Left ventricle myocardium inferior (tissue), 1 donor: ENCODE results near the gene KRR1. TPM values are rescaled to one million over a fixed set of nuclear protein-coding genes. Genes with fewer than 3 reads are reported as not detected.
"Not testable (repeated sequence)": the region's sequence is repeated elsewhere in the genome, so short reads cannot be mapped to it uniquely, and the experiment has no call there.

ENCODE experiments used
- DNase-seq: peaks from one replicate; pipeline ENCODE4 v3.0.0-alpha.2; 2020
- H3K27ac ChIP-seq: fragments of 200-600 bp; replicated peaks from 2 replicates; pipeline ENCODE4 v1.8.0; 2021
- H3K27me3 ChIP-seq: fragments of 200-600 bp; 2 replicates; pipeline ENCODE4 v1.8.0; 2021; ENCODE audit warnings: low read depth
- H3K36me3 ChIP-seq: fragments of 200-600 bp; 2 replicates; pipeline ENCODE4 v1.8.0; 2021
- H3K4me1 ChIP-seq: fragments of 200-600 bp; 2 replicates; pipeline ENCODE4 v1.8.0; 2021
- H3K4me3 ChIP-seq: fragments of 200-600 bp; 2 replicates; pipeline ENCODE4 v1.8.0; 2021; ENCODE audit warnings: mild to moderate bottlenecking, moderate library complexity
- H3K9me3 ChIP-seq: fragments of 200-600 bp; replicated peaks from 2 replicates; pipeline ENCODE4 v1.8.0; 2021
- intact Hi-C: fragments of 100-400 bp; cut with micrococcal nuclease; formaldehyde crosslinking; loops from one replicate; pipeline ENCODE4 v1.11.0; 2022
- total RNA-seq: library from RNA; stranded (reverse); fragmentation: NEBNext Ultra II Directional; extraction: Animal tissue kit (Norgen Biotek cat#: 25700); gene quantifications from one replicate; pipeline ENCODE4 v1.2.1, GENCODE V29; 2021
- TF ChIP-seq, protein P1 (sequence below): fragments of 200-600 bp; IDR thresholded peaks from 2 replicates; pipeline ENCODE4 v1.8.0; 2021; ENCODE audit warnings: antibody characterized with exemption, mild to moderate bottlenecking, borderline replicate concordance
- donor health status: DM: no; HTN: yes; CAD: no; lungs with severe emphysema.

The KRR1 gene
- total RNA-seq, 1 donor from 2014 or later, result 32.7 TPM

- TF ChIP-seq, protein P1, sequence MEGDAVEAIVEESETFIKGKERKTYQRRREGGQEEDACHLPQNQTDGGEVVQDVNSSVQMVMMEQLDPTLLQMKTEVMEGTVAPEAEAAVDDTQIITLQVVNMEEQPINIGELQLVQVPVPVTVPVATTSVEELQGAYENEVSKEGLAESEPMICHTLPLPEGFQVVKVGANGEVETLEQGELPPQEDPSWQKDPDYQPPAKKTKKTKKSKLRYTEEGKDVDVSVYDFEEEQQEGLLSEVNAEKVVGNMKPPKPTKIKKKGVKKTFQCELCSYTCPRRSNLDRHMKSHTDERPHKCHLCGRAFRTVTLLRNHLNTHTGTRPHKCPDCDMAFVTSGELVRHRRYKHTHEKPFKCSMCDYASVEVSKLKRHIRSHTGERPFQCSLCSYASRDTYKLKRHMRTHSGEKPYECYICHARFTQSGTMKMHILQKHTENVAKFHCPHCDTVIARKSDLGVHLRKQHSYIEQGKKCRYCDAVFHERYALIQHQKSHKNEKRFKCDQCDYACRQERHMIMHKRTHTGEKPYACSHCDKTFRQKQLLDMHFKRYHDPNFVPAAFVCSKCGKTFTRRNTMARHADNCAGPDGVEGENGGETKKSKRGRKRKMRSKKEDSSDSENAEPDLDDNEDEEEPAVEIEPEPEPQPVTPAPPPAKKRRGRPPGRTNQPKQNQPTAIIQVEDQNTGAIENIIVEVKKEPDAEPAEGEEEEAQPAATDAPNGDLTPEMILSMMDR, result no peak
- Histone ChIP-seq H3K27me3 (no peaks in the 10 kb centered on the region), H3K36me3 (no peaks in the 10 kb centered on the region), H3K4me3 (no peak overlapping the region), H3K27ac (no peak overlapping the region), H3K4me1 (no peaks in the 10 kb centered on the region), H3K9me3 (no peaks in the 10 kb centered on the region)
- intact Hi-C loops, result no loop called here
- no peak for DNase-seq
Observed at GRCh38 chr12:75489187-75489586, 22.2 kb downstream of the KRR1 start.

DNA sequence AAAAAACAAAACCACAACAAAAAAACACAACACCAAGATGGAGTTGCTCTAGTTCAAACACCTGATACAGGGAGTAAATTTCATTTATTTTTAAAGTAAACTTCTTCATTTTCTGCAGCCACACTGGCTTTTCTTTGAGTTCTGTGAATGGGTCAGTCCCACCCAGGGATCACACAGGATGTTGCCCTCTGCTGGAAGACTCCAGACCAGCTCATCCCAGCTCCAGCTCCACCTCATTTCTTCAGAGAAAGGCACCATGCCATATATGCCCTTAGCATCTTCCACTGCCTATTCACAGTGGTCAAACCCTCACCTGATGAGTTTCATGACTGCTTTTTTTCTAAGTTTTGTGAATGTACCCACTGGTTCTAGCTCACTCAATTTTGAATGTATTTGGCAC is 22.9 kb downstream of the KRR1 start:
- Histone ChIP-seq H3K4me1 (no peaks in the 10 kb centered on the region), H3K4me3 (no peak overlapping the region), H3K27ac (no peak overlapping the region), H3K9me3 (no peaks in the 10 kb centered on the region), H3K36me3 (no peaks in the 10 kb centered on the region), H3K27me3 (no peaks in the 10 kb centered on the region)
- no peak for DNase-seq
- TF ChIP-seq, protein P1, result peak; percentile 47
- intact Hi-C loops, result no loop called here

DNA sequence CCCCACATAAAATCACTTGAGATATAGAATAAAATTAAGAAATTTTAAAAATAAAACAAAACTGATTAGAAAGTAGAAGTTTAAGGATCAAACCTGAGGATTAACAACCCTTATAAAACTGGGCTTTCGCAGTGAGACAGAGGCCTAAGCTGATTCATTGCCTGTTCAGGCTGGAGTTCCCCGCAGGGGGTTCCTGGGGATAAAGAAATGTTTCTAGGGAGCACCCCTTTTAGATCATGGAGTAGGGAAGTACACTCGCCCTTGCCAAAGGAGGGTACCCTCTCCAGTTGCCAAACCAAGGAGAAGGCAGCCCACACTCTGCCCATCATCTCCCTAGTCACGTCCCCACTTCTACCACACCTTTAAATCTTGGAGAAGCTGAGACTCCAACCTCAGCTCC is 24.1 kb downstream of the KRR1 start:
- no peaks in the 10 kb centered on the region for H3K4me1 ChIP-seq
- no peak overlapping the region for H3K27ac ChIP-seq
- intact Hi-C loops, result no loop called here

DNA sequence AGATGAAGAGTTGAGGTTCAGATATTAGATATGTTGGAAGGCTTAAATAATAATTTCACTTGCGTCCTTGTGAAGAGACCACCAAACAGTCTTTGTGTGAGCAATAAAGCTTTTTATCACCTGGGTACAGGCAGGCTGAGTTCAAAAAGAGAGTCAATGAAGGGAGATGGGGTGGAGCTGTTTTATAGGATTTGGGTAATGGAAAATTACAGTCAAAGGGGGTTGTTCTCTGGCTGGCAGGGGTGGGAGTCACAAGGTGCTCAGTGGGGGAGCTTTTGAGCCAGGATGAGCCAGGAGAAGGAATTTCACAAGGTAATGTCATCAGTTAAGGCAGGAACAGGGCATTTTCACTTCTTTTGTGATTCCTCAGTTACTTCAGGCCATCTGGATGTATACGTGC is 27.0 kb downstream of the KRR1 start:
- H3K27ac ChIP-seq, intact Hi-C loops, DNase-seq, H3K27me3 ChIP-seq, H3K36me3 ChIP-seq, H3K4me3 ChIP-seq, H3K9me3 ChIP-seq, H3K4me1 ChIP-seq: not testable (repeated sequence)

More for the DNA sequence above, 24.1 kb downstream of the KRR1 start:
- Histone ChIP-seq H3K27me3 (no peaks in the 10 kb centered on the region), H3K9me3 (no peaks in the 10 kb centered on the region), H3K4me3 (no peak overlapping the region), H3K36me3 (no peaks in the 10 kb centered on the region)
- TF ChIP-seq, protein P1, result no peak
- DNase-seq, result no peak

DNA sequence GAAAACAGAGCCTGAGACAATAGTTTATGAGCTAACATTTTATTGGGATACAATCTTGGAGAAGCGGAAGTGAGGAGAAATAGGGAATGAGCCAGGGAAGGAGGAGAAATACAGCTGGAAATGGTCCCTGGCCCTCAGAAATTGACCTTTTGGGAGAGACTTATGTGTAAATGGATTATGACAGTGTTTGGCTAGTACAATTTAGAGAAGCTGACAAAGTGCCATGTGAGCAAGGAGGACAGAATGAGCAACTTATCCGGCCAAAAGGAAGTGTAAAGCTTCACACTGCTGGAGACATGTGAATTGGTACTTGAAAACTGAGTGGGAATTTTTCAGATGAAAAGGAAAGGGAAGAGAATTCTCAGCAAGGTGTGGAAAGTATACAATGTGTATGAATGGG is 28.0 kb downstream of the KRR1 start:
- Histone ChIP-seq H3K4me3 (peak overlapping the region; percentile 60), H3K27me3 (no peaks in the 10 kb centered on the region), H3K4me1 (peaks cover 3% of the 10 kb centered on the region), H3K36me3 (no peaks in the 10 kb centered on the region), H3K9me3 (no peaks in the 10 kb centered on the region), H3K27ac (no peak overlapping the region)
- DNase-seq, result no peak
- TF ChIP-seq, protein P1, result no peak
- intact Hi-C loops, result no loop called here

DNA sequence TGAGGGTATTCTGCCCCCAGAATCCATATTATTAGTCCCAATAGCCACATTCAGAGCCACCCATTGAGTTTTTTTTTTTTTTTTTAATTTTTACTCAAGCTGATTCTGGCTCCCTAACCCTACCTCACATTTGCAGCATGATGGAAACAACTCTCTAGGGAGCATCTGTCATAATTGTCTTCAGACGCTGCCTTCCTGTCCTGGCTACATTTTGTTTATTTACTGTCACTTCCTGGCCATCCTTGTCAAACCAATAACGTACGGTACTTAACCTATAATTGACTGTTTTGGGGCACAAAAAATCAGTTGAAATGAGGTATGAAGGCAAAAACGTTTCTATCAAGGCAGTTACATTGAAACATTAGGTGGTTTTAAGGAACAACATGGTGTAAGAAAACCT is 28.8 kb downstream of the KRR1 start:
- no peaks in the 10 kb centered on the region for H3K27me3 ChIP-seq
- H3K4me3 ChIP-seq, result peak overlapping the region; percentile 60
- no peaks in the 10 kb centered on the region for H3K36me3 ChIP-seq
- H3K4me1 ChIP-seq, result peaks cover 3% of the 10 kb centered on the region
- H3K27ac ChIP-seq, result no peak overlapping the region
- TF ChIP-seq, protein P1, result no peak
- H3K9me3 ChIP-seq, result no peaks in the 10 kb centered on the region
- no peak for DNase-seq
- intact Hi-C loops, result no loop called here
